ENCODE measurements around the gene SNRNP25. TPM values are rescaled to one million over a fixed set of nuclear protein-coding genes. Genes with fewer than 3 reads are reported as not detected.

The SNRNP25 gene
- total RNA-seq, 1 donor from 2014 or later: 52.0 TPM

DNA sequence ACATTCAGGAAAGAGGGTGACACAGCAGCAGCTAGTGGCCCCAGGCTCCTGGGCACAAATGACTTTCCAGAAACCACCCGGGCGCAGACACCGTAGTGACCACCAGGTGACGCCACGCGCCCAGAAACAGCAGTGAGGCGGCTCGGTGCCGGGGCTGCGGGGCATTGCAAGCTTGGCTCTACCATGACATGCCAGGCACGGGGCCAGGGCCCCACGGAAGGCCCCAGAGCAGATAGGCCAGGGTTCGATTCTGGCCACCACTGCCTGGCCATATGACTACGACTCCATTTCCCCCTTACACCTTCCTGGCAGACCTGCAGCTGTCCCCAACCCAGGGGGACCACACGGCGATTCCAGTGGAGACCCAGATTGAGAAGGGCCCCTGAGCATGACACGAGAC, 12.1 kb downstream of the SNRNP25 start:
- no peak overlapping the region for H3K4me3 Mint-ChIP-seq (ENCODE audit: low read depth)
- H3K27ac Mint-ChIP-seq: no peak overlapping the region
- H3K27me3 Mint-ChIP-seq: no peaks in the 10 kb centered on the region
- DNase-seq (ENCODE audit: low spot score, unreplicated experiment): peak; percentile 78
- peaks cover under 1% of the 10 kb centered on the region for H3K4me1 Mint-ChIP-seq (ENCODE audit: low read depth)
- TF ChIP-seq, protein P1, sequence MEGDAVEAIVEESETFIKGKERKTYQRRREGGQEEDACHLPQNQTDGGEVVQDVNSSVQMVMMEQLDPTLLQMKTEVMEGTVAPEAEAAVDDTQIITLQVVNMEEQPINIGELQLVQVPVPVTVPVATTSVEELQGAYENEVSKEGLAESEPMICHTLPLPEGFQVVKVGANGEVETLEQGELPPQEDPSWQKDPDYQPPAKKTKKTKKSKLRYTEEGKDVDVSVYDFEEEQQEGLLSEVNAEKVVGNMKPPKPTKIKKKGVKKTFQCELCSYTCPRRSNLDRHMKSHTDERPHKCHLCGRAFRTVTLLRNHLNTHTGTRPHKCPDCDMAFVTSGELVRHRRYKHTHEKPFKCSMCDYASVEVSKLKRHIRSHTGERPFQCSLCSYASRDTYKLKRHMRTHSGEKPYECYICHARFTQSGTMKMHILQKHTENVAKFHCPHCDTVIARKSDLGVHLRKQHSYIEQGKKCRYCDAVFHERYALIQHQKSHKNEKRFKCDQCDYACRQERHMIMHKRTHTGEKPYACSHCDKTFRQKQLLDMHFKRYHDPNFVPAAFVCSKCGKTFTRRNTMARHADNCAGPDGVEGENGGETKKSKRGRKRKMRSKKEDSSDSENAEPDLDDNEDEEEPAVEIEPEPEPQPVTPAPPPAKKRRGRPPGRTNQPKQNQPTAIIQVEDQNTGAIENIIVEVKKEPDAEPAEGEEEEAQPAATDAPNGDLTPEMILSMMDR (IDR thresholded peaks at IDR 0.05; ENCODE audit: unreplicated experiment): peak; percentile 91
- H3K9me3 Mint-ChIP-seq (ENCODE audit: low read depth): no peaks in the 10 kb centered on the region
- H3K36me3 Mint-ChIP-seq (ENCODE audit: insufficient read depth): peaks cover 3% of the 10 kb centered on the region

DNA sequence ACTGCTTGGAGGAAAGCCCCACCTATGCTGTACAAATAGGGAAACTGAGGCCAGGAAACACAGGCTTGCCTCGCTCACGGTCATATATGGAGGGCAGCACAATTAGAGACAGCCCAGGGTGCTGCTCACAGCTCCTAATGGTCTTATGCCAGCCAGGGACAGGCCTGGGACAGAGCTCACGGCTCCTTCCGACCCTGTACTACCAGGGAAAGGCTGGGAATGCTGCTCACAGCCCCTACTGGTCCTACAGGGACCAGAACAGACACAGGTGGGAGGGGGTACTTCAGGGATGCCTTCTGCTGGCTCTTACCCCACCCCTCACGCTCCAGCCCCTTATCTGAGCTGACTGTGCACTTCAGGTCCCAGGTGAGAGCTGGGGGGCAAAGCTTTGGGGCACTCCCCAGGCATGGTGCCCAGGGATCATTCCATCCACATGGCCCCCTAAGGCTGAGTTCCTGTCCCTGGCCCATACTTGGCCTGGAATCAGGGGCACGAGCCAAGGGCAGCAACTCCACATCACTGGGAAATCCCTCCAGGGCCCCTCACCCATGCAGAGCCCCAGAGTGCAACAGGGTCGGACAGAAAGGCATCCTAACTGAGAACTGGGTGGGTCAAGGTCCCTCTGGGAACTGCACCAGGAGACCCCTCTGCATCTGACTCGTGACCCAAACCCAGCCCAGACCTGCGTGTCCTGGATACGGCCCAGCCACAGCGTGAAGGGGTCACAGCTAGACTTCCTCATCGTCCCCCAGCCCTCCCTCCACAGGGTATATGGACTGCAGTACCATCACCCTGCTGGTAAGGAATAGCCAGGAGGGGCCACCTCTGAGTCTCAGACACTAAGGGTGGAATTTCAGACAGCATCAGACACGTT, 12.9 kb downstream of the SNRNP25 start:
- TF ChIP-seq, protein P1 (IDR thresholded peaks at IDR 0.05; ENCODE audit: unreplicated experiment): no peak
- Mint-ChIP-seq H3K27me3 (no peaks in the 10 kb centered on the region), H3K36me3 (ENCODE audit: insufficient read depth) (peaks cover 2% of the 10 kb centered on the region), H3K4me1 (ENCODE audit: low read depth) (peaks cover 4% of the 10 kb centered on the region), H3K4me3 (ENCODE audit: low read depth) (no peak overlapping the region), H3K27ac (no peak overlapping the region), H3K9me3 (ENCODE audit: low read depth) (no peaks in the 10 kb centered on the region)
- DNase-seq (ENCODE audit: low spot score, unreplicated experiment): no peak

DNA sequence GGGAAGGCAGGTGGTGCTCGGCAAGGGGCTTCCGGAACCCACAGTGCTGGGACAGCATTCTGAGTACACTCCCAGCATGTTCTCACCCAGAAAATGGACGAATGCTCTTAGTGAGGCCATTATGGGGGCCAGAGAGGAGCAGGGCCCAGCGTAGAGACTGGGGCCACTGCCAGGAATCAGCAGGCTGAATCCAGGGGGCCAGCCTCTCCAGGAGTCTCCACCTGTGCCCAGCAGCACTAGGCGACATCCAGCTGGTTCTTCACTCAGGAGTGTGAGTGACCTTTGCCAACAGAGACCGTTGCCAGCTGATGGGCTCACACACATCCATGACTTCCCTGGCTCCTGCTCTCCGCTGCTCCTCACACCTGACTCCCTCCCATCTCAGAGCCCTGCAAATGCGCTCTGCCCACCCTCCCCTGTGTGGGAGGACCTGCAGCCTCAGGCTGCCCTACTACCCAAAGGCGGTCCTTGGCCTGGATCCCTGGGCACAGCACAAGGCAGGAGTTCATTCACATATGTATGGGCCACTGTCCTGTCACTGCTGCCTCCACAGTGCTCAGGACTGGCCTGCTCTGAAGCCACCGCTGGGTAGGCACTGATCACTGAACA, 13.7 kb downstream of the SNRNP25 start:
- no peak for DNase-seq (ENCODE audit: low spot score, unreplicated experiment)
- TF ChIP-seq, protein P1 (IDR thresholded peaks at IDR 0.05; ENCODE audit: unreplicated experiment): no peak
- H3K27me3 Mint-ChIP-seq: no peaks in the 10 kb centered on the region
- H3K36me3 Mint-ChIP-seq (ENCODE audit: insufficient read depth): no peaks in the 10 kb centered on the region
- H3K9me3 Mint-ChIP-seq (ENCODE audit: low read depth): no peaks in the 10 kb centered on the region
- H3K4me3 Mint-ChIP-seq (ENCODE audit: low read depth): no peak overlapping the region
- H3K27ac Mint-ChIP-seq: no peak overlapping the region
- H3K4me1 Mint-ChIP-seq (ENCODE audit: low read depth): peaks cover 6% of the 10 kb centered on the region

DNA sequence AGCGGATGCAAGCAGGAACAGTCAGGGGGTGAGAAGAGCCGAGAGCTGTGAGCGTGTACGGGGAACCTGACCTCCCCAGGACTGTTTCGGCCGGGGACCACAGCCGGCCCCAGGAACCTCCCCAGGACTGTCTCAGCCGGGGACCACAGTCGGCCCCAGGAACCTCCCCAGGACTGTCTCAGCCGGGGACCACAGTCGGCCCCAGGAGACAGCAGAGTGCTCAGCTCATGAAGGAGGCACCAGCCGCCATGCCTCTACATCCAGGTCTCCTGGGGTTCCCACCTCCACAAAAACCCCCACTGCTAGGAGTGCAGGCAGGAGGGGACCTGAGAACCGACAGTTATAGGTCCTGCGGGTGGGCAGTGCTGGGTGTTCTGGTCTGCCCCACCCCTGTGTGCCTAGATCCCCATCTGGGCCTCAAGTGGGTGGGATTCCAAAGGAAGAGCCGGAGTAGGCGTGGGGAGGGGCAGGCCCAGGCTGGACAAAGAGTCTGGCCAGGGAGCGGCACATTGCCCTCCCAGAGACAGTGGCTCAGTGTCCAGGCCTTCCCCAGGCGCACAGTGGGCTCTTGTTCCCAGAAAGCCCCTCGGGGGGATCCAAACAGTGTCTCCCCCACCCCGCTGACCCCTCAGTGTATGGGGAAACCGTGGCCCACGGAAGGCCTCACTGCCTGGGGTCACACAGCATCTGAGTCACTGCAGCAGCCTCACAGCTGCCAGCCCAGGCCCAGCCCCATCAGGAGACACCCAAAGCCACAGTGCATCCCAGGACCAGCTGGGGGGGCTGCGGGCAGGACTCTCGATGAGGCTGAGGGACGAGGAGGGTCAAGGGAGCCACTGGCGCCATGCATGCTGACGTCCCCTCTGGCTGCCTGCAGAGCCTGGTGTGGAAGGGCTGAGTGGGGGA, 14.5 kb downstream of the SNRNP25 start:
- Mint-ChIP-seq H3K27me3 (no peaks in the 10 kb centered on the region), H3K4me3 (ENCODE audit: low read depth) (peak overlapping the region; percentile 7), H3K9me3 (ENCODE audit: low read depth) (no peaks in the 10 kb centered on the region), H3K4me1 (ENCODE audit: low read depth) (peaks cover 9% of the 10 kb centered on the region), H3K36me3 (ENCODE audit: insufficient read depth) (no peaks in the 10 kb centered on the region), H3K27ac (no peak overlapping the region)
- peak; percentile 9 for DNase-seq (ENCODE audit: low spot score, unreplicated experiment)
- TF ChIP-seq, protein P1 (IDR thresholded peaks at IDR 0.05; ENCODE audit: unreplicated experiment): no peak

DNA sequence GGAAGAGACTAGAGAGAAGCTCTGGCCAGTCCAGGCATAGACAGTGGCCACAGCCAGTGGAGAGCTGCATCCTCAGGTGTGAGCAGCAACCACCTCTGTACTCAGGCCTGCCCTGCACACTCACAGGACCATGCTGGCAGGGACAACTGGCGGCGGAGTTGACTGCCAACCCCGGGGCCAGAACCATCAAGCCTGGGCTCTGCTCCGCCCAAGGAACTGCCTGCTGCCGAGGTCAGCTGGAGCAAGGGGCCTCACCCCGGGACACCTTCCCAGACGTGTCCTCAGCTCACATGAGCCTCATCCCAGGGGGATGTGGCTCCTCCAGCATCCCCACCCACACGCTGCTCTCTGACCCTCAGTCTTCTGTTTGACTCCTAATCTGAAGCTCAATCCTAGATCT, 15.6 kb downstream of the SNRNP25 start:
- Mint-ChIP-seq H3K27ac (peak overlapping the region; percentile 24), H3K9me3 (ENCODE audit: low read depth) (no peaks in the 10 kb centered on the region), H3K36me3 (ENCODE audit: insufficient read depth) (no peaks in the 10 kb centered on the region), H3K4me1 (ENCODE audit: low read depth) (peaks cover 9% of the 10 kb centered on the region), H3K27me3 (peaks cover under 1% of the 10 kb centered on the region), H3K4me3 (ENCODE audit: low read depth) (no peak overlapping the region)
- no peak for DNase-seq (ENCODE audit: low spot score, unreplicated experiment)
- TF ChIP-seq, protein P1 (IDR thresholded peaks at IDR 0.05; ENCODE audit: unreplicated experiment): no peak

Measured in progenitor cell of endocrine pancreas (in vitro differentiated cells).